Prostate gland (tissue), 2 donors: ENCODE results near the gene LRRC66. TPM values are rescaled to one million over a fixed set of nuclear protein-coding genes. Genes with fewer than 3 reads are reported as not detected.

Source experiments
- DNase-seq: peaks from one replicate; pipeline ENCODE4 v3.0.0-alpha.2; 2019; ENCODE audit warnings: low spot score
- H3K27ac ChIP-seq, 2 donors: fragments of 200-600 bp; sonication (generic); 2 replicates each; pipeline ENCODE4 v1.5.1; 2017 to 2019
- H3K27me3 ChIP-seq: fragments of 200-600 bp; sonication (generic); replicated peaks from 2 replicates; pipeline ENCODE4 v1.5.1; 2019; ENCODE audit not compliant: insufficient read depth
- H3K36me3 ChIP-seq, 2 donors: fragments of 200-600 bp; sonication (generic); 1 replicate in 1 of 2; 2 replicates in 1 of 2; pipeline versions ENCODE4 v1.5.1 to v1.8.1; 2017 to 2019
- H3K4me1 ChIP-seq: fragments of 200-600 bp; sonication (generic); replicated peaks from 2 replicates; pipeline ENCODE4 v1.5.1; 2019
- H3K4me3 ChIP-seq, 2 donors: fragments of 200-600 bp; sonication (generic); 2 replicates each; pipeline ENCODE4 v1.5.1; 2017 to 2019
- H3K9me3 ChIP-seq: fragments of 200-600 bp; sonication (generic); 2 replicates; pipeline ENCODE4 v1.5.1; 2017
- CTCF ChIP-seq, 4 experiments: fragments of 200-600 bp in 2 of 4; fragments of 450-650 bp in 2 of 4; sonication (generic) in 2 of 4; IDR thresholded peaks; 1 replicate in 3 of 4; 2 replicates in 1 of 4; pipeline ENCODE4 v1.5.1; 2016 to 2019; ENCODE audit warnings: antibody characterized with exemption in 4 of 4, mild to moderate bottlenecking in 2 of 4, moderate library complexity in 2 of 4
- POLR2A ChIP-seq: fragments of 450-650 bp; IDR thresholded peaks from one replicate; pipeline ENCODE4 v1.6.1; 2016; ENCODE audit warnings: antibody characterized with exemption, mild to moderate bottlenecking
- POLR2AphosphoS5 ChIP-seq: sonication (generic); formaldehyde crosslinking; IDR thresholded peaks from one replicate; pipeline ENCODE4 v1.6.1; 2017; ENCODE audit warnings: antibody characterized with exemption
- WGBS: methylation state at CpG from one replicate; pipeline ENCODE4 v1.1.5; 2018; 5-methylcytosine and 5-hydroxymethylcytosine counted together
- intact Hi-C: fragments of 100-400 bp; cut with DNase I; formaldehyde crosslinking; loops from one replicate; pipeline ENCODE4 v1.14.2; 2022
- total RNA-seq, 2 donors: library from RNA; depleted of rRNA; stranded (reverse); fragments of >200 nt; gene quantifications; one replicate each; pipeline ENCODE4 v1.1.0, GENCODE V29; 2016

LRRC66 gene
- total RNA-seq, 2 donors from 2014 or later: 0.23 TPM; not detected in 1

DNA sequence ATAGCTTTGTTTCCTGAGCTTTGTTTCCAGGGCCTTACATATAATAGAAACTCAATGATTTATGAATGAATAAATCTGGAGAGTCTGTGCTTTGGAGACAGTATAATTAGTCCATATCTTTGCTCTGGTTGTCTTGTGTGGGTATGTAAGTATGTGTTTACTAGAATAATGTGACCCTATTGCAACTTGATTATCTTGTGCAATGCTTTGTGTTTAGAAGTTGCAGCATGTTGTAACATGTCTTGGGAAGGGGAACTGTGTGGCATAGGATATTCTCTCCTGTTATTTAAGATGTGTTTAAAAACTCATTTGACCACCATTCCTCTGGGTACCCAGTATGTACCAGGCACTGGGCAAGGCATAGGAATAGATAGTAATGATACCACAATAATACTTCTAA is 37.0 kb upstream of the LRRC66 start:
- TF ChIP-seq POLR2AphosphoS5 (no peak), CTCF (IDR thresholded peaks at IDR 0.05) (no peak), POLR2A (no peak)
- Histone ChIP-seq H3K4me3 (no peak overlapping the region), H3K9me3 (no peaks in the 10 kb centered on the region), H3K4me1 (no peaks in the 10 kb centered on the region), H3K27me3 (no peaks in the 10 kb centered on the region), H3K27ac (no peak overlapping the region), H3K36me3 (no peaks in the 10 kb centered on the region)
- intact Hi-C loops: no loop called here
- DNase-seq: no peak

- Histone ChIP-seq H3K4me1 (no peaks in the 10 kb centered on the region), H3K36me3 (no peaks in the 10 kb centered on the region), H3K9me3 (no peaks in the 10 kb centered on the region), H3K4me3 (no peak overlapping the region), H3K27me3 (no peaks in the 10 kb centered on the region), H3K27ac (no peak overlapping the region)
- WGBS: 91% methylated on average over 3 of the region's 3 CpGs
- intact Hi-C loops: no loop called here
- DNase-seq: no peak
- TF ChIP-seq CTCF (IDR thresholded peaks at IDR 0.05) (no peak), POLR2A (no peak), POLR2AphosphoS5 (no peak)
These were observed 34.1 kb upstream of the LRRC66 start for GRCh38 chr4:52054254-52054653.

DNA sequence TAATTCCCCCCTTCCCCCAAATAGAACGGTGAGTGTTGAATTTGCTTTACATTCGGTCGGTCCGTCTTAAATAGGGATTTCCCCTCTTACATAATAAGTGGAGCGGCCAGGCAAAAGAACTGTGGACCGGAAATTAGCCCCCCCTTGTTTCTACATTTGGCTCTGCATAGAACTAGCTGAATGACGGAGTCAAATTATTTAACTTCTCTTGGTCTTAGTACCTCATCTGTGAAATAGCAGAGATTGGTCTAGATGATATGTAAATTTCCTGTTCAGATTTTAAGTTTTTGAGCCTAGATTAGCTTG is 32.3 kb upstream of the LRRC66 start:
- peak; percentile 23 for DNase-seq
- H3K36me3 ChIP-seq: no peaks in the 10 kb centered on the region
- no peaks in the 10 kb centered on the region for H3K27me3 ChIP-seq
- no peak overlapping the region for H3K27ac ChIP-seq
- 26% methylated on average over 7 of the region's 7 CpGs for WGBS
- no peaks in the 10 kb centered on the region for H3K4me1 ChIP-seq
- intact Hi-C loops: no loop called here
- peak overlapping the region in 1 of 2 donors; percentile 48 for H3K4me3 ChIP-seq
- TF ChIP-seq POLR2A: no peak
- no peak for TF ChIP-seq CTCF (IDR thresholded peaks at IDR 0.05)
- H3K9me3 ChIP-seq: no peaks in the 10 kb centered on the region

DNA sequence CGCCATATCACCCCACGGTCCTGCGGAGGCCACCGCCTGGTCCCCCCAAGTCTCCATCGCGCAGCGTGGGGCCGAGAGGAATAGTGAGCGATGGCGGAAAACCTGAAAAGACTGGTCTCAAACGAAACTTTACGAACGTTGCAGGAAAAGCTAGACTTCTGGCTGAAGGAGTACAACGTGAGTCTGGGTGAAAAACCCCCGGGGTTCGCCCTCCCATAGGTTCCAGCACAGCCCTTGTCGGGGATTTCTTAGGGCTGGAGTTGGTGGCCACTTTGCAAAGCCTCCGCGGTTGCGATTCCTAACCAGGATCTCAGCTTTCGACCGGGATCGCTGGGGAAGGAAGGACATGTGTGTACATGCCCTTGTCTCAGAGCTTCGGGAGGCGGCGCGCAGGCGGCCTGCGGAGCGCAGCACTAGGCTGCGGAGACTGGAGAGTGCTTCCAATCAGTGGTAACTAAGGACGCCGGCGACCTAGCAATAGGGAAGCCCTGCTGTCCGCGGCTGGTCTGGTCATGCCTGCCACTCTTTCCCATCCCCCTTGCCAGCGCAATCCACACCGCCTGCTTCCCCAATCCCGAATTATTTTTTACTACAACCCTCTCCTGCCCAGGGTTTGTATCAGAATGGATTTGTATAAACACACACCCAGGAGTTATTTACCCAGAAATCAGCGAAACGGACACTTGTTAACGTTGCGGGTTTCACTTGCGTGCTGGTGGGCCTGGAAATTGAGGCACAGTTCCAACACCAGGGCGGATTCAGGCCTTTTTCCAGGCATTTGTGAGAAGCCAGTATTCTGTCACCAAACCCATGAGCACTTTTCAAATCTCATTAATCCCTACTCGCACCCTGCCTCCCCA is 31.7 kb upstream of the LRRC66 start:
- TF ChIP-seq POLR2AphosphoS5 (peak; percentile 59), POLR2A (peak; percentile 15), CTCF (IDR thresholded peaks at IDR 0.05) (no peak)

DNA sequence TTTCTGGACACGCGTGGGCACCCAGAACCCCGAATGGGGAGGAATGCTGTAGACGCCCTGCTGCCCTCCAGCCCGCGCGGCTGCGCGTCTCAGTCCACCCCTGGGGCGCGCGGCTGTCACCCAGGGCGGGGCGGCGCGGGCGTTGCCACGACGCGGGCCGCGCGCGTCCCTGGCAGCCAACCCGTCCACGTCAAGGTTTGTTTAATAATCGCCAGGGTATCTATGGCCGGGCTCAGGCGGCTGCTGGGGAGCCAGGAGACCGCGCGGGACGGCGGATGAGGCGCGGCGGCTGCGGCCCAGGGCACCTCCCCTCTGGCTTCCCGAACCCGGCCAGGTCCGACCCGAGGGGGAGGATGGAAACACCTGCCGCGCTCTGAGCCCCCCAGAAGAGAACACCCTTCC is 31.1 kb upstream of the LRRC66 start, which contains the start of gene SPATA18:
Gene SPATA18 (plus strand): TSS at position 92 of the 402 bp plus-strand sequence. CDS start 401 bp downstream, outside the sequence.
- Histone ChIP-seq H3K4me3 (peak within 1 kb of the TSS; percentile 45 to 48), H3K36me3 (no peaks in the 10 kb centered on the region), H3K4me1 (no peaks in the 10 kb centered on the region), H3K9me3 (no peaks in the 10 kb centered on the region), H3K27me3 (no peaks in the 10 kb centered on the region), H3K27ac (peak within 1 kb of the TSS; percentile 61 to 82)
- intact Hi-C loops: no loop called here
- WGBS: under 1% methylated on average over 44 of the region's 44 CpGs
- peak; percentile 26 for DNase-seq
- TF ChIP-seq POLR2A (peak; percentile 36), POLR2AphosphoS5 (no peak), CTCF (IDR thresholded peaks at IDR 0.05) (no peak)

More for the DNA sequence above, 31.7 kb upstream of the LRRC66 start:
- Histone ChIP-seq H3K9me3 (no peaks in the 10 kb centered on the region), H3K4me3 (peak overlapping the region; percentile 45 to 48), H3K36me3 (no peaks in the 10 kb centered on the region), H3K27ac (peak overlapping the region; percentile 61 to 82), H3K4me1 (no peaks in the 10 kb centered on the region), H3K27me3 (no peaks in the 10 kb centered on the region)
- WGBS: 6% methylated on average over 46 of the region's 46 CpGs
- intact Hi-C loops: no loop called here
- DNase-seq: peak; percentile 88
